Prostate gland (tissue), 2 donors: Measurements from ENCODE around the gene ABCA13. TPM values are rescaled to one million over a fixed set of nuclear protein-coding genes. Genes with fewer than 3 reads are reported as not detected.

Experiments
- DNase-seq: peaks from one replicate; pipeline ENCODE4 v3.0.0-alpha.2; 2019; ENCODE audit warnings: low spot score
- H3K27ac ChIP-seq, 2 donors: fragments of 200-600 bp; sonication (generic); 2 replicates each; pipeline ENCODE4 v1.5.1; 2017 to 2019
- H3K27me3 ChIP-seq: fragments of 200-600 bp; sonication (generic); replicated peaks from 2 replicates; pipeline ENCODE4 v1.5.1; 2019; ENCODE audit not compliant: insufficient read depth
- H3K36me3 ChIP-seq, 2 donors: fragments of 200-600 bp; sonication (generic); 1 replicate in 1 of 2; 2 replicates in 1 of 2; pipeline versions ENCODE4 v1.5.1 to v1.8.1; 2017 to 2019
- H3K4me1 ChIP-seq: fragments of 200-600 bp; sonication (generic); replicated peaks from 2 replicates; pipeline ENCODE4 v1.5.1; 2019
- H3K4me3 ChIP-seq, 2 donors: fragments of 200-600 bp; sonication (generic); 2 replicates each; pipeline ENCODE4 v1.5.1; 2017 to 2019
- H3K9me3 ChIP-seq: fragments of 200-600 bp; sonication (generic); 2 replicates; pipeline ENCODE4 v1.5.1; 2017
- POLR2A ChIP-seq: fragments of 450-650 bp; IDR thresholded peaks from one replicate; pipeline ENCODE4 v1.6.1; 2016; ENCODE audit warnings: antibody characterized with exemption, mild to moderate bottlenecking
- POLR2AphosphoS5 ChIP-seq: sonication (generic); formaldehyde crosslinking; IDR thresholded peaks from one replicate; pipeline ENCODE4 v1.6.1; 2017; ENCODE audit warnings: antibody characterized with exemption
- WGBS: methylation state at CpG from one replicate; pipeline ENCODE4 v1.1.5; 2018; 5-methylcytosine and 5-hydroxymethylcytosine counted together
- intact Hi-C: fragments of 100-400 bp; cut with DNase I; formaldehyde crosslinking; loops from one replicate; pipeline ENCODE4 v1.14.2; 2022
- total RNA-seq, 2 donors: library from RNA; depleted of rRNA; stranded (reverse); fragments of >200 nt; gene quantifications; one replicate each; pipeline ENCODE4 v1.1.0, GENCODE V29; 2016
- TF ChIP-seq, protein P1 (sequence below), 4 experiments: fragments of 200-600 bp in 2 of 4; fragments of 450-650 bp in 2 of 4; sonication (generic) in 2 of 4; IDR thresholded peaks; 1 replicate in 3 of 4; 2 replicates in 1 of 4; pipeline ENCODE4 v1.5.1; 2016 to 2019; ENCODE audit warnings: antibody characterized with exemption in 4 of 4, mild to moderate bottlenecking in 2 of 4, moderate library complexity in 2 of 4

The ABCA13 gene
- total RNA-seq, 2 donors from 2014 or later, result 0.14 to 3.5 TPM

- Histone ChIP-seq H3K9me3 (no peaks in the 10 kb centered on the region), H3K4me1 (no peaks in the 10 kb centered on the region), H3K27ac (no peak overlapping the region), H3K4me3 (no peak overlapping the region), H3K36me3 (no peaks in the 10 kb centered on the region), H3K27me3 (no peaks in the 10 kb centered on the region)
- intact Hi-C loops, result no loop called here
- TF ChIP-seq, protein P1, sequence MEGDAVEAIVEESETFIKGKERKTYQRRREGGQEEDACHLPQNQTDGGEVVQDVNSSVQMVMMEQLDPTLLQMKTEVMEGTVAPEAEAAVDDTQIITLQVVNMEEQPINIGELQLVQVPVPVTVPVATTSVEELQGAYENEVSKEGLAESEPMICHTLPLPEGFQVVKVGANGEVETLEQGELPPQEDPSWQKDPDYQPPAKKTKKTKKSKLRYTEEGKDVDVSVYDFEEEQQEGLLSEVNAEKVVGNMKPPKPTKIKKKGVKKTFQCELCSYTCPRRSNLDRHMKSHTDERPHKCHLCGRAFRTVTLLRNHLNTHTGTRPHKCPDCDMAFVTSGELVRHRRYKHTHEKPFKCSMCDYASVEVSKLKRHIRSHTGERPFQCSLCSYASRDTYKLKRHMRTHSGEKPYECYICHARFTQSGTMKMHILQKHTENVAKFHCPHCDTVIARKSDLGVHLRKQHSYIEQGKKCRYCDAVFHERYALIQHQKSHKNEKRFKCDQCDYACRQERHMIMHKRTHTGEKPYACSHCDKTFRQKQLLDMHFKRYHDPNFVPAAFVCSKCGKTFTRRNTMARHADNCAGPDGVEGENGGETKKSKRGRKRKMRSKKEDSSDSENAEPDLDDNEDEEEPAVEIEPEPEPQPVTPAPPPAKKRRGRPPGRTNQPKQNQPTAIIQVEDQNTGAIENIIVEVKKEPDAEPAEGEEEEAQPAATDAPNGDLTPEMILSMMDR (IDR thresholded peaks at IDR 0.05), result no peak
- TF ChIP-seq POLR2A (no peak), POLR2AphosphoS5 (no peak)
- no peak for DNase-seq
- 95% methylated on average over 1 of the region's 1 CpG for WGBS
Measured at GRCh38 chr7:48161407-48162125, 9.7 kb upstream of the ABCA13 start.

- WGBS, result 77% methylated on average over 2 of the region's 2 CpGs
- Histone ChIP-seq H3K36me3 (no peaks in the 10 kb centered on the region), H3K4me3 (no peak overlapping the region), H3K4me1 (no peaks in the 10 kb centered on the region), H3K9me3 (no peaks in the 10 kb centered on the region), H3K27ac (no peak overlapping the region), H3K27me3 (no peaks in the 10 kb centered on the region)
- intact Hi-C loops, result no loop called here
- DNase-seq, result no peak
- TF ChIP-seq, protein P1 (IDR thresholded peaks at IDR 0.05), result no peak
- TF ChIP-seq POLR2A (no peak), POLR2AphosphoS5 (no peak)
Measured at GRCh38 chr7:48165157-48165556, 6.1 kb upstream of the ABCA13 start.

DNA sequence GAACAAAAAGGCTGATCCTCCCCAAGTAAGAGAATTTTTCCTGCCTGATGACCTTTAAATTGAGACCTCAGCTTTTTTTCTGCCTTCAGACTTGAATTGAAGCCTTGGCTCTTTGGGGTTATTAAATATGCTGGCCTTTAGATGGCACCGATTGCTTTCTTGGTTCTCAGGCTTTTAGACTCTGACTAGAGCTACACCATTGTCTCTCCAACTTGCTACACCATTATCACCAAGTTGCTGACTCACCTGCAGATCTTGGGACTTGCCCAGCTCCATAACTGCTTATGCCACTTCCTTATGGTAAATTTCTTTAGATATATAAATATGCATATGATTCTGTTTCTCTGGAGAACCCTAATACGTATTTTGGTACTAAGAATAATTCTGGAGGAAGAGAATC lies 3.1 kb upstream of the ABCA13 start:
- Histone ChIP-seq H3K4me3 (no peak overlapping the region), H3K27ac (no peak overlapping the region), H3K27me3 (no peaks in the 10 kb centered on the region), H3K9me3 (no peaks in the 10 kb centered on the region), H3K4me1 (no peaks in the 10 kb centered on the region), H3K36me3 (no peaks in the 10 kb centered on the region)
- DNase-seq, result no peak
- intact Hi-C loops, result no loop called here
- WGBS, result 91% methylated on average over 2 of the region's 2 CpGs
- TF ChIP-seq POLR2AphosphoS5, result no peak
- no peak for TF ChIP-seq POLR2A
- TF ChIP-seq, protein P1 (IDR thresholded peaks at IDR 0.05), result no peak

DNA sequence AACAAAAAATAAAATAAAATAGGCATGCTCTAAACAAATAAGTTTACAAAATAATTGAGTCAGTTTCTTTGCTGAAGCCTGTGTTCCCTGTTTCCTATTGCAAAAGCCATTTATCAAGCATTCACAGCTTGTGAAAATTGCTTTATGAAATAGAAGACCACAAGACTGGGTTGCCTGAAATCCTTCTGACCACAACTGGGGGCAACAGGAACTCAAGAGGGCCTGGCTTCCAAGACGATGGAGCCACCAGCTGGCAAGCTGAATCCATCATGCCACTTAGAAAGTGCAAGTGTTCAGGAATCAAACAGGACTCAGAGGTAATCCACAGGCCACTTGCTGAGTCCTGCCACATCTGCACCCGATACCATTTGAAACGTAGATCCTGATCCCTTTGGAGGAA lies 752 bp upstream of the ABCA13 start:
- TF ChIP-seq POLR2A, result no peak
- TF ChIP-seq, protein P1 (IDR thresholded peaks at IDR 0.05), result no peak
- no peak for TF ChIP-seq POLR2AphosphoS5
- 73% methylated on average over 3 of the region's 3 CpGs for WGBS
- Histone ChIP-seq H3K36me3 (no peaks in the 10 kb centered on the region), H3K4me1 (no peaks in the 10 kb centered on the region), H3K9me3 (no peaks in the 10 kb centered on the region), H3K4me3 (no peak overlapping the region), H3K27me3 (no peaks in the 10 kb centered on the region), H3K27ac (no peak overlapping the region)
- DNase-seq, result no peak
- intact Hi-C loops, result no loop called here

DNA sequence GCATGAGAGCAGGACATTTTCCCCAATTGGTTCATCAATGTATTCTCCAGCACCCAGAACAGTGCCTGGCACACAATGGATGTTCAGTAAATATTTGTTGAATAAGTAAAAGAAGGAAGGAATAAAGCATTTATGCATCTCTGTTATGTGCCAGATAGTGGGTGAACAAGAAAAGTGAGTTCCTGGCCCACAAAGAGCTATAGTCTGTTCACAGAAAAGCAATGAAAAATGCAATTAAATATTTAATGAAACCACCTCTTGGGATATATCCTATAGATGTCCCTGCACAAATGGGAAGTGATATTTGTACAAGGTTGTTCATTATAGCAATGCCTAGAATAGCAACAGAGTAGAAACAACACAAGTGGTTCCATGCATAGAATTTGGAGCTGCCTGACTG lies 2.1 kb downstream of the ABCA13 start:
- no peak for DNase-seq
- intact Hi-C loops, result no loop called here
- Histone ChIP-seq H3K4me1 (no peaks in the 10 kb centered on the region), H3K27ac (no peak overlapping the region), H3K4me3 (no peak overlapping the region), H3K27me3 (no peaks in the 10 kb centered on the region), H3K36me3 (no peaks in the 10 kb centered on the region), H3K9me3 (no peaks in the 10 kb centered on the region)
- no peak for TF ChIP-seq POLR2A
- no peak for TF ChIP-seq POLR2AphosphoS5
- TF ChIP-seq, protein P1 (IDR thresholded peaks at IDR 0.05), result no peak
